OCI-M2 (cell line): Measurements from ENCODE around the gene NUDT8.
"Not testable (repeated sequence)": the region's sequence is repeated elsewhere in the genome, so short reads cannot be mapped to it uniquely, and the experiment has no call there.

Source experiments
- DNase-seq: peaks from one replicate; lab custom pipeline; 2025; ENCODE audit not compliant: unreplicated experiment; lab: John Stamatoyannopoulos, UW

NUDT8 gene

DNA sequence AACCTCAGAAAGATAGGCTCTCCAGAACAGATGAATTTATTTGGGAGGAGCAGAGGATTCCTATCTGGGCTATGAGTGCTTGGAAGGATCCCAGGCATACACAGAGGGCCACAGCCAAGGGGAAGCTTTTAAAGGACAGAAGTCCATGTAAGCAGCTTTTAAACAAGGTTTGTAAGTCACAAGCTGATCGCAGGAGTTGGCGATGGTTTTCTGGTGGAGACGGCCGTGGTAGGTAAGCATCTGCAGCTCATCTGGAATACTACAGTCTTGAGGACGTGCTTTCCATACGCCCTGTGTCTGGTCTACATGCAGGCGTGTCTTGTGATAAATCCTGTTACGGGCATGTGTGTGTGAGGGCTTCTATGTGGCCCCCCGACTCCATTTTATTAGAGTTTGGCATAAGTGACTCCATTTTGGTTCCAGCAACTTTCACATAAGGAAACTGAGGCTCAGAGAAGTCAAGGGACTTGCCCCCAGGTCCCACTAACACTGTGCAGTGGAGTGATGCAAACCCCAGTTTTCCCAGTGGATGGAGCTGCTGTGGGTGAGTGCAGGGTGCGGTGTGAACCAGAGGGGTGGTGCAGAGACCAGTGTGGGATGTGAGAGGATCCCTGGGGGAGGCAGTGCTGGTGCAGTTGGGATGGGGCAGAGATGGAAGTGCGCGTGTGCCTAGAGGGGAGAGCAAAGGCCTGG lies 32.6 kb upstream of the NUDT8 start:
- no peak for DNase-seq

DNA sequence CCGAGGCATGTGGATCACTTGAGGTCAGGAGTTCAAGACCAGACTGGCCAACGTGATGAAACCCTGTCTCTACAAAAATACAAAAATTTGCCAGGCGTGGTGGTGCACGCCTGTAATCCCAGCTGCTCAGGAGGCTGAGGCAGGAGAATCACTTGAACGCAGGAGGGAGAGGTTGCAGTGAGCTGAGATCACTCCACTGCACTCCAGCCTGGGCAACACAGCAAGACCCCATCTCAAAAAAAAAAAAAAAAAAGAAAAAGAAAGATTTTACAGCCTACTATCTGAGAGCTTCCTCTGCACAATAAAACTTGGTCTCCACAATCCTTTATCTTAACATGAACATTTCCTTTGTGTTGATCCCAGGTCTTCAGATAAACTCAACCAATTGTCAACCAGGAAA lies 31.0 kb upstream of the NUDT8 start:
- DNase-seq, result not testable (repeated sequence)

DNA sequence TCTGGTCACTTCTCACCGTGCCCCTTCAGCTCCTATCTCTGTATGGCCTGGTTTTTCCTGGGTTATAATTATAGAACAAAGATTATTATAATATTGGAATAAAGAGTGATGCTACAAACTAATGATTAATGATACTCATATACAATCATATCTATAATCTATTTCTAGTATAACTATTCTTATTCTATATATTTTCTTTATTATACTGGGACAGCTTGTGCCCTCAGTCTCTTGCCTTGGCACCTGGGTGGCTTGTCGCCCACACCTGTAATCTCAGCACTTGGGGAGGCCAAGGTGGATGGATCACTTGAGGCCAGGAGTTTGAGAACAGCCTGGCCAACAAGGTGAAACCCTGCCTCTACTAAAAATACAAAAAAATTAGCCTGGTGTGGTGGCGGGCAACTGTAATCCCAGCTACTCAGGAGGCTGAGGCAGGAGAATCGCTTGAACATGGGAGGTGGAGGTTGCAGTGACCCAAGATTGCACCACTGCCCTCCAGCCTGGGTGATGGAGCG lies 30.0 kb upstream of the NUDT8 start:
- not testable (repeated sequence) for DNase-seq

DNA sequence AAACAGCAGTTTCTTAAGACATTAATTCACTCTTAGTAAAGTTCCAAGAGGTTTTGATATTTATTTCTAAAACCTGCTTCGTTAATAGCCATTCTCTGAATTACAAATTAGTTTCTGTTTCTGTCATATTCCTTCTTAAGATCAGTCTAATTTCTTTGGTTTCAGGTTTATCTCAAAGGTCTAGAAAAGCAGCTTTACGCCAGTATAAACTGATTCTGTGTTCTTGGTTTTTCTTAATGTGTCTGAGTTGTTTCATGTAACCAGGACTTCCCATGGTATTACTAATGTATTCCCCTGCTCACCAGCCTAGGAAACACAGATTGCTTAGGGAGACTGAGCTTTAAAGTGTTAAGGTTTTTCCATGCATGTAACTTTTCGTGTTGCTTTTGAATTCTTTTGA lies 27.6 kb upstream of the NUDT8 start:
- DNase-seq, result no peak

DNA sequence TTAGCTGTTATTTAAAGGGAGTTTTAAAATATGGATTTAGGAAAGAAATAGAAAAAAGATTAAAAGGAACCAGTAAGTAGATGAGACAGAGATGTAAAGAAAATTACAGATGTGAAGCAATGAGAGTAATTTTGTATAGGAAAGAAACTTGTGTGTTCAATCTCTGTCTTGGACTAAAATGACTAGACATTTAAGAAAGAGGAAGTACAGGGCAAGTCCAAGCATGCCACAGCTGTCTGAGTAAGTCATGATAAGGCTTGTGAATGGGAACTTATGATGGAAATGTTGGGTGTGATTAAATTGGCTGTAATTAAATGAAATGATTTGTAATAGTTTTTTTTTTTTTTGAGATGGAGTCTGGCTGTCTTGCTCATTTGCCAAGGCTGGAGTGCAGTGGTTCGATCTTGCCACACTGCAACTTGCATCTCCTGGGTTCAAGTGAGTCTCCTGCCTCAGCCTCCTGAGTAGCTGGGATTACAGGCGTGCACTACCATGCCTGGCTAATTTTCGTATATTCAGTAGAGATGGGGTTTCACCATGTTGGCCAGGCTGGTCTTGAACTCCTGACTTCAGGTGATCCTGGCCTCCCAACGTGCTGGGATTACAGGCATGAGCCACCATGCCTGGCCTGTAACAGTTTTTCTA lies 26.7 kb upstream of the NUDT8 start:
- no peak for DNase-seq

DNA sequence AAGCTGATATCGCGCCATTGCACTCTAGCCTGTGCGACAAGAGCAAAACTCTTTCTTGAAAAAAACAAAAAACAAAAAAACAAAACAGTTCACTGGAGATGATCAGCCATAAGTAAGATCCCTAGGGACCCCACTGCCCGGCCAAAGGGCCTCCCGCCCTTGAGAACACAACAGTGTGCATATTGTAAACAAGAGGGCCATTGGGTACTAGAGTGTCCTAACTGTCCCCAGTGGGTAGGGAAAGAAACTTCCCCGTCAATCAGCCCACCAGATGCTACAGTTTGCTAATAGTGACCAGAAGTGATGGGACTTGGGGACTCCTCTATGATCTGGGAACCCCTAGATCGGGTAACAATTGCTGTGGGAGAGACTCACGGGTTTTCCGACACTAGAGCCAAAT lies 24.5 kb upstream of the NUDT8 start:
- no peak for DNase-seq

DNA sequence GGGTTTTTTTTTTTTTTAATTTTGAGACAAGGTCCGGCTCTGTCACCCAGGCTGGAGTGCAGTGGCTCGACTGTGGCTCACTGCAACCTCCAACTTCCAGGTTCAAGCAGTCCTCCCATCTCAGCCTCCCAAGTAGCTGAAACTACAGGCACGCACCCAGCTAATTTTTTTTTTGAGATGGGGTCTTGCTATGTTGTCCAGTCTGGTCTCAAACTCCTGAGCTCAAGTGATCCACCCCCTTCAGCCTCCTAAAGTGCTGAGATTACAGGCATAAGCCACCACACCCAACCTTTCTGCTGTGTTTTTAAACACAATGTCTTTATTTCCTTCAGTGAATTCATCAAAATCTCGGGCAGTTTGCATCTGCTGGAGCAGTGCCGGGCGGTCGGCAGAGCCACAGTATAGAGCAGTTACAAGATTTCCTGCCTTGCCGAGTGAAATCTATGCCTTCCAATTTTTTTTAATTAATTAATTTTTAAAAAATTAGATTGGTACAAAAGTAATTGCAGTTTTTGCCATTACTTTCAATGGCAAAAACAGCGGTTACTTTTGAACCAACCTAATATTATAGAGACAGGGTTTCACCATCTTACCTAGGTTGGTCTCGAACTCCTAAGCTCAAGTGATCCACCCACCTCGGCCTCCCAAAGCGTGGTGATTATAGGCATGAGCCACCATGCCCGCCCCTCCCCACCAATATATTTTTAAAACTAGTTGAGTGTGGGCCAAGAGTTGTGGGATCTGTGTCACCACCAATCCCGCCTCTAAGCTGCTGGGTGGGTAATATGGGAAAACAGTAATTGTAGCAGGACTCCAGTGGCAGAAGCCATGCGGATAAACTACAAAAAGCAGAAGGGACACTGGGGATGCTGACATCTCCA lies 23.5 kb upstream of the NUDT8 start:
- DNase-seq, result no peak

DNA sequence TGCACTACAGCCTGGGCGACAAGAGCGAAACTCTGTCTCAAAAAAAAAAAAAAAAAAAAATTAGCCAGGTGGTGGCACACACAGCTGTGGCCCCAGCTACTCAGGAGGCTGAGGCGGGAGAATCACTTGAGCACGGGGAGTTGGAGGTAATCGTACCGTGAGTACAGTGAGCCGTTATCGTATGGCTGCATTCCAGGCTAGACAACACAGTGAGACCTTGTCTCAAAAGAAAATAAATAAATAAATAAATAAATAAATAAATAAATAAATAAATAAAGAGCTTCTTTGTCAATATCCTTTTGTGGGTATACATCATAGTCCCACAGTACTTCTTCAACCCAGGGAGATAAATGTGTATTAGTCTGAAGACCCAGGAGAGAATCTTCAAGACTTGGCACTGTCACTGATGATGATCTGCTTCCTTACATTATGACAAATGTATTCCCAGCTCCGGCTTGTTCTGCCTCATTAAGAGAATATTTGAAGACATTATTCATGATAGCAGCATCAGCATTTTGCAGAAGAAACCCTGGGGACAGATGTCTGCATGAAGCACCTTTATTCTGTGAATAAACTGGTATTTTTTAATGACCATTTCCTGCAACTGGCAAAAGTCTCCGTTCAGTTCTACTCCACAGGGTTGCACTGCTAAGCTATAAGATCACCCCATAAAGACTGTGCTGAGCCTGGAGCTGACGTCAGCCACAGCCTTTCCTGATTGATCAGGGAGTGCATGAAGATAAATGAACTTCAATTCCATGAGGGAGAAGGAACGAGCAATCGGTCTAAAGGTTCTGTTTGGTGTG lies 22.4 kb upstream of the NUDT8 start:
- DNase-seq, result no peak

DNA sequence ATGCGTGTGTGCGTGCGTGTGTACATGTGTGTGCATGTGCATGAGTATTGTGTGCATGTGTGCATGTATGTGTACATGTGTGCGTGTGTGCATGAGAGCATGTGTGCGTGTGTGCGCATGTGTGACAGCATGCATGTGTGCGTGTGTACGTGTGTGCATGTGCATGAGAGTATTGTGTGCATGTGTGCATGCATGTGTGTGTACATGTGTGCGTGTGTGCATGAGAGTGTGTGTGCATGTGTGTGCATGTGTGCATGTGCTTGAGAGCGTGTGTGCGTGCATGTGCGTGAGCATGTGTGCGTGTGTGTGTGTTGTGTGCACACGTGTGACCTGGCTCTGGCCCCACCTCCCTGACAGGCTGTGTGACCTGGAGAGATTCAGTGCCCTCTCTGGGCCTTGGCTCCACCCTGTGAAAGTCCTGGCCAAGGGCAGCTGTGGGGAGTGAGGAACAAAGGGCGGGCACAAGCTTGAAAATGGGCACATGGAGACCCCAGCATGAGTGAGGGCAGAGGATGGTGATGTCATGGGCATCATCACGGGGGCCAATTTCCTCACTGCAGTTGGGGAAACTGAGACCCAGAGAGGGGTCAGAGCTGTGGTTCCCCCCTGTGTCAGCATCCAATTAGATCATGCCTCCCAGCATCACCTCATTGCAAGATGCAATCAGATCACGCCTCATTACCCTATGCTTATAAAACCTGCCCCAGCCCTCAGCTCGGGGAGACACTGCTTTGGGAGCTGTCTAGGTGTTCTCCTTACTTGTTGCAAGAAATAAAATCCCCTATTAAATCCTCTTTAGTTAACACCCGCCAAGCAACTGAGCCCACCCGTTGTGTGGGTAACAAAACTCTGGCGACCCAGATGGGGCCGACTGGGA lies 20.1 kb upstream of the NUDT8 start:
- DNase-seq, result no peak

DNA sequence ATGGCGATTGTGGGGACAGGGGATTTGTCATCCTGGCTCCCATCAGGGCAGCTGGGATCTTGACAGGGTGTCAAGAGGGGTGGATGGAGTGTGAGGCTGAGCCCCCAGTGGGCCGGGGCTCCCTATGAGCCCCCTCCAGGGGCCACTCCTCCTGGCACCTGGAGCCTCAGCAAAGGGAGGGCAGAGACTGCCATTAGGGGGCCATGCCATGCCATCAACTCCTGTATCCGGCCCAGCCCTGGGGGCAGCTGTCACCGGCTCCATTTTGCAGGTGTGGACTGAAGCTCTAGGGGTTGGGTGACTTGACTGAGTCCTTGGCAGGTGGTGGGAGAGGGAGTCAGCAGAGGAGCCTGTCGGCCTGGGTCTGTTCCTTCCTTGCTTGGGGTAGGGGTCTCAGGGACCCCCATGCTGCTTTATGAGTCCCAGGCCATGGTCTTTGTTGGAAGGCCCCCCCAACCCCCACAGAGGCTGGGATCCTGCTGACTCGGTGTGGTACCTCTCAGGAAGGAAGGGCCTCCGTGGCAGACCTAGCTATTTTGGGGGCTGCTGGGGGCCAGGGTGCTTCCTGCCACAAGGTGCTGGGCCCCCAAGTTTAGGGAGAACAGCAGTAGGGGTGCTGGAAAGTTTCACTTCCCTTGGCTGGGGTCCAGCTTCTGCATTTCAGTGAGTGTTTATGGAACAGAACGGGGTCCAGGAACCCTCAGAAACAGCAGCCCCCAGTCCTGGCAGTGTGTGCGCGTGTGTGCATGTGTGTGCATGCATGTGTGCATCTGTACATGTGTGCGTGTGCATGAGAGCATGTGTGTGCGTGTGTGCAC lies 19.3 kb upstream of the NUDT8 start:
- DNase-seq, result no peak

DNA sequence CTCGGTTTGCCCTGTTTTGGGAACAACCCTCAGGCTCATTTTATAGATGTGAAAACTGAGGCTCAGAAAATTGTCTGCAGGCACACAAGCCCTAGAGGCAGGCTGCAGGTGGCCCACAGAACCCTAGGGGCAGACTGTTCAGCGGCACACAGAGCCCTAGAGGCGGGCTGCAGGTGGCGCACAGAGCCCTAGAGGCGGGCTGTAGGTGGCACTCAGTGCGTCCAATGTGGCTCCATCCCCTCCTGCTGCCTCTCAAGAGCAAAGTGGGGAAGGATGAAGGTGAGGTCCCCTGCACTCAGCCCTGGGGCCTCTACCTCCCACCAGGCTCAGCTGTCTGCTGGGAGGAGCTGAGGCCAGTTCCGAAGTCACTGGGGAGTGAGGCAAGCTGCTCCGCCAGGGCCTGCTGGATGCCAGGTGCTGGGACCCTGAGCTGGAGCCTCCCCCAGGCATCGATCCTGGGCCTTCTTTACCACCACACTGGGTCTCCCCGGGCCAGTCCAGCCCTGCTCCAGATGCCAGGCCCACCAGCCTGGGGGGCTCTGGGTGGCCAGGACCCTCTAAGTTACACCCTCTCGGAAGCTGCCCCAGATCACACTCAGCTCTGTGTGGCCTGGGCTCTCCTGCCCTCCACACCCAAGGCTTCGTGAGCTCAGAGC lies 18.5 kb upstream of the NUDT8 start:
- DNase-seq, result no peak

DNA sequence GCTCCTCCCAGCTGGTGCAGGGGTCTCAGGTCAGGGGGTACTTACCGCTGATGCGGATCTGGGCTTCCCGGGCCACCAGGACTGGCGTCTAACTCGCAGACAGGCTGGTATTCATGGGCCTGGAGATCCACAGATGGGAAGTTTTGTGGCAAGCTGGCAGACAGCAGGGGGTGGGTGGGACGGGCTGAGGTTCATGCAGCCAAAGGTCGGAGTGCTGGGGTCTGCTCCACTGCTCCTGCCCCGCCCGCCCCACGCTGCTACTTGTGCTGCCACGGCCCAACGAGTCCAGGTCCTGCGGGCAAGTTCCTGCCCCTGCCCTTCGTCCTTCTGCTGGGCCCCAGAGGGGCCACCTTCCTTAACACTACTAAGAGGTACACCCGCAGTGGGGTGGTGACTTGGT lies 17.7 kb upstream of the NUDT8 start:
- no peak for DNase-seq

DNA sequence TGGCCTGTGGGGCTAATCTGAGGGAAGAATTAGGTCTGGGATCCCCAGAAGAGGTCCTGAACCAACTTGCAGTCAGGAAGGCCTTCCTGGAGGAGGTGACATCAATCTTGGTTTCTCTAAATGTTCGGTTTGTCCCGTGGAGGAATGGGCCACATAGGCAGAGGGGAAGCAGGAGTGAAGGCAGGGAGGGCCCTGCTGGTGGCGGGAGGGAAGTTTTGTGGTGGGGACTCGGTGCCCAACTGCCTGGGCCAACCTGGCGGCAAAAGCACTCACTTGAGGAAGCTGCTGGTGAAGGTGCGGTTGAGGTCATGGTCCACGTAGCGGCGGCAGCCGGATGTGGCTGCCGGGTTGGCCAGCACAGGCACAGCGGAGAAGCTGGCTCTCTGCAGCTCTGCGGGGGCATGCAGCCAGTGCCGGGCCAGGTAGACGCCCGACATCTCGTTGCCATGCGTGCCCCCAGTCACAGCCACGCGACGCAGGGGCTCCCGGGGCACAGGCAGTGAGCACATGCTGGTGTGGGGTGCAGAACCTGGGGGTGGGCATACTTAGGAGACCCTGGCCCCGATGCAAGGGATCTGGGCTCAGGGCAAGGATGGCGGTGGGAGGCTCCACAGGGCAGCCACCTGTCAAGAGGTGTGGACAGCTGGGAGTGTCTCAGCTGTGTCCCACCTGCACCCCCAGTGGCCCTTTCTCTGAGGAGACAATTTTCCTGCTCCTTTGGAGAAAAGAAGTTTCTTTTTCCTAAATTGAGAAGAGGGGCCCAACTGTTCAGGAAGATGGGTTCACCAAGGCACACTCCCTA lies 17.0 kb upstream of the NUDT8 start:
- DNase-seq, result no peak

DNA sequence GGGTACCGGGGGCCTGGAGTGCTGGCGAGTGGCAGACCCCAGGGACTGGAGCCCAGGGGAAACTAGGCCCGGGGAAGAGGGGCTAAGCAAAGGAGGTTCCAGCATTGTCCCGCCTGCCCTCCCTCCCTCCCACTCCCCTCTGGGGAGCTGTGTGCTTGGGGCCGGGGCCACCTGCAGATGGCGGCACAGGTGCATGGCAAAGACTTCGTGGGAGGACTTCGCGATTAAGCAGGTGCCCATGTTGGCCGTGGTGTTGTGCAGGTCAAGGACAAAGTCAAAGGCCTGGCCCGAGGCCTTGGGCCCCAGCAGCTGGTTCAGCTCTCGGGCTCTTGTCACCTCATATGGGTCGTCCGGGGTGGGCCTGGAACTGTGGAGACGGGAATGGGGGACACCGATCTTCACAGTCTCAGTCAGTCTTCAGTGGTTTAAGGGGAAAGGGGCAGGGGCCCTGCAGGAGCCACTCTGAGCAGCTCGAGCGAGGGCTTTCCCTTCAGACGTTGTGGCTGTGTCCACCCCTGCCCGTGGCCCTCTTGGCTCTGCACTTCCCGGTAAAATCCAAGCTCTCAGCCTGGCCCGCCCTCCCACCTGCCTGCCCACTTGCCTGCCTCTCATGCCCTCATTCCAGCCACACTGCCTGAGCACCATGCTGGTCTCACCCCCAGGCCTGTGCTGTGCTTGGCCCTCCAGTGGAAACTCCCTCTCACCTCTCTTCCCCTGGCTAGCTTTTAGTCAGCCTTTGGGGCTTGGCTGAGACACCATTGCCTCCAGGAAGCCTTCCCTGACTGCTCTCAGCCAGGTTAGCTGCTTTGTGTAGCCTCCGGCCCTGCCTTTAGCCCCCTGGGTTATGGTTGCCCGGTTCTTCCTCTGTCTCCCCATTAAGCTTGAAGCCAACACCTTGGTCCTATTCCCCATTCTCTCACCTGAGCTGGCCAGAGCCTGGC lies 16.1 kb upstream of the NUDT8 start:
- no peak for DNase-seq

DNA sequence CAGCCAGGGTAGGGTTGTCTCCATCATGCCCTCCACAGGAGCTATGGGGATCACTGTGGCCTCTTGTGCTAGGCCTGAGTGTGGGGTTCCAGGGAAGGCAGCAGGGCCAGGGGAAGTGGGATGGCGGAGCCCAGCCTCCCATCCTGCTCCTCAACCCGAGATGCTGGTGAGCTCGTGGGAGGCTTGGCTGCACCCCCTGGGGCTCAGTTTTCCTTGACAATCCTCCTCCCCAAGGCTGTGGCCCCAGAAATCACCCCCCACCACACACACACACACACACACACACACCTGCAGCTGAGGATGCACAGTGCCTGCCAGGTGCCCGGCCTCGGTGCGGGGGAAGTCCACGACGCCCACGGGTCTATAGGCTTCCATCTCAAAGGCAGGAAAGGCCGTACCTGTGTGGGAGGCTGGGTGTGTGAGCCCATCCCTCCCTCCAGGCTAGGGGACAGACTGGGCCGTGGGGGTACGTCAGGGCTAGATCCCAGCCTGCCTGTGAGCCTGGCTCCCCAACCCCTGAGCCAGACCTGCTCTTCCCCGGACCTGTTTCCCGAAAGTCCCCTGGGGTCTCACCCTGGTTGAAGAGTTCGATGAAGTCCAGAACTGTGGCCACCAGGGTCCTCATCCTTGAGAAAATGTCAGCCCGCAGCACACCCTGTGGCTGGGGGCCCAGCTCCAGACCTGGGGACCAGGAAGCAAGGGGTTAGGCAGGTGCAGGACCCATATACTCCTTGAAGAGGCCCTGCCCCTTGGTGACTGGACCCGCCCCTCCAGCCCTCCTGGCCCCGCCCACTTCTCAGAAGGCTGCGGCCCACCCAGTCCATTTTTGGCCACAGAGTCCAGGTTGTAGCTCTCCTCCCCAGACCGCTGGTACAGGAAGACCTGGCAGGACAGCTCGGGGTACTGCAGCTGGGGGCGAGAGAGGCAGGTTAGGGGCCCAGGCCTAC lies 15.0 kb upstream of the NUDT8 start:
- DNase-seq, result no peak

DNA sequence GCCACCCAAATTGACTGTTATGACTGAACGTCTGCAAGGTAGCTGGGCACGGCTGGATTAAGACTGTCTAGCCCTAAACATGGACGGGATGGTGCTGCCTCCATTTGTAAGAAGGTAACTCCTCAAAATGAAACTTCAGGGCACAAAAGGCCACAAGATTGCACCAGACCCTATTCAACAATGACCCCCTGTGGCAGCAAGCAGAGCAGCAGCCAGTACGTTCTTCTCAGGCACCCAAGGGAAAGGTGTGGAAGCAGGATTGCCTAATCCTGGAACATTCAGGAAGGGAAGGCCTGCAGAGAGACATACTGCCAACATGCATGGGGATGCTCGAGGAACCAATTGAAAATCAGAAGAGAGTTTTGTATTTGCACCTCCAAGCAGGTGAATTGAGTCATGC lies 14.3 kb upstream of the NUDT8 start:
- no peak for DNase-seq
